DLD1 (cell line): ENCODE data around the gene TRAM2.

Source experiments
- in situ Hi-C: cut with HindIII; loops from 2 replicates; pipeline ENCODE4 v1.10.0; 2017; ENCODE audit warnings: low sequenced_read_pairs

Gene TRAM2

GRCh38 chr6:52571099-52571755, 5.6 kb downstream of the TRAM2 start:
- in situ Hi-C loops, result no loop called here

DNA sequence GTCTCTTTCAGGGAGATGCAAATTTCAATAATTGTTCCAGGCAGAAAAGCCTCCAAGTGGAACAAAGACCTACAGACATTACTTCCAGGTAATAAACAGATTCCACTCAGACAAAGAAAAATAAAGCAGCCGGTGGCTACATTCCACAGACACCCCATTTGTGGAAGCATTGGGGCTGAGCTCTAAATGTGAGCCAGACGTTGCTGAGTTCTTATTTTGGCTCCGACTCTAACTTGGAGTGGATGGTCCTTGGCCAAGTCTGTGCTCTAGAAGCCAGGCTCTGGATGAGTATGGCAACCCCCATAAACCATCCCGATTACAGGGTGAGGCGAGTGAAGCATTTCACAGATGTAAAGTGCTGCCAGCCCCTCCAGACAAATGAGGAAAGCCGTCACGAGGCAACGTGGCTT, 6.6 kb downstream of the TRAM2 start:
- in situ Hi-C loops, result no loop called here

- in situ Hi-C loops, result no loop called here
These were observed 8.5 kb downstream of the TRAM2 start for GRCh38 chr6:52568320-52568719.

GRCh38 chr6:52566853-52567279, 10.0 kb downstream of the TRAM2 start:
- in situ Hi-C loops, result no loop called here

DNA sequence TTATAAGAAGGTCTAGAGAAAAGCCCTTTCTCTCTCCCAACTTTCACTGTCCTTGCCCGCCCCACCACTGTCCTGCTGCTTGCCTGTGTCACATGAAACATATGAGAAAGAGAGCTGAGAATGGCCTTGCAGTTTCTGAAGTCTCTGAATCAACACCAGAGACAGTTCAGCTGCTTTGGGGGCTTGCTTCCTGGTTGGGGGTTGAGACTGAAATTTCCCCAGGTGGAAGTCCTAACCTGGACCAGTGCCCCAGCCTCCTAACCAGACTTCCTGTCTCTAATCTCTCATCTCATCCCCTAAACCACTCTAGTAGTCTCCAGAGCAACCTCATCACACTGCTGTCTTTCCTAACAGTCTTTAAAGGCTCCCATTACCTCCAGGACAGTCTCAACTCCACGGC, 10.7 kb downstream of the TRAM2 start:
- in situ Hi-C loops, result no loop called here

- in situ Hi-C loops, result no loop called here
These were observed 12.0 kb downstream of the TRAM2 start for GRCh38 chr6:52564856-52565255.

GRCh38 chr6:52562911-52563310, 13.9 kb downstream of the TRAM2 start:
- in situ Hi-C loops, result no loop called here

DNA sequence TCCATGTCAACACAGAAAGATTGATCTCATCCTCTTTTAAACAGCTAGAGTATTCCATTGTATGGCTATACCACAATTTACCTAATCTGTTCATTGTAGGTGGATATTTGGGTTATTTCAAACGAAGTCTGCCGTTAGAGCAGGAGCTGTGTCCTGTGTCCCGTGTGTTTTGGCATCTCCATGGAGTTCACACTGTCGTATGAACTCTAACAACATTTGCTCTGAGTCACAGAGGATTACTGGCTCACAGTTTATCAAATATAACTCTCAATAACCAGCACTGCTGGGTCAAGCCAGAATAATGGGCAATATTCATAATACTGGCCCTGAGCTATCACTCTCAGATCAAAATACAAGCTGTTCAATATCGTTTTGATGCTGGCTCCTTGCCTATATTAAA, 16.4 kb downstream of the TRAM2 start:
- in situ Hi-C loops, result no loop called here

- in situ Hi-C loops, result no loop called here
These were observed 18.4 kb downstream of the TRAM2 start for GRCh38 chr6:52558266-52559000.

- in situ Hi-C loops, result no loop called here
These were observed 19.2 kb downstream of the TRAM2 start for GRCh38 chr6:52557389-52558265.

- in situ Hi-C loops, result no loop called here
These were observed 21.2 kb downstream of the TRAM2 start for GRCh38 chr6:52555518-52556233.

DNA sequence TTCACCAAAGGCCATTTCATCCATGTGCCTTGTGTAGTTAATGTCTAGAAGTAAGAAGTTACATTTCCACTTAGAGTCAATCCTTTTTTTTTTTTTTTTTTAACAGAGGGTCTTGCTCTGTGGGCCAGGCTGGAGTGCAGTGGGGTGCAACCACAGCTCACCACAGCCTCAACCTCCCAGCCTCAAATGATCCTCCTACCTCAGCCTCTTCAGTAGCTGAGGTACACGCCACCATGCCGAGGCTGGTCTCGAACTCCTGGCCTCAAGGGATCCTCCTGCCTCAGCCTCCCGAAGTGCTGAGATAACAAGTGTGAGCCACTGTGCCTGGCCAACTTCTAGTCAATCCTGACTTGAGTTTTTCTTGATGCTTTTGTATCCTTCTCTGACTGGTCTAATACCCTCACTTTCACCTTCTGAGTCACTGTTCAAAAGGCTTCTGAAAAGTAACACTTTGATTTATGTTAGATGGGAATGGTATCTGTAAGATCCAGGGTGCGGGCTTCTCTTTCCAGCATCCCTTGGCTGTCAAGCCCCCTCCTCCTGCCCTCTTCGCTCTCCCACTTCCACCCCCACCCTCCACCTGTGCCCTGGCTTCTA, 22.1 kb downstream of the TRAM2 start:
- in situ Hi-C loops, result no loop called here

- in situ Hi-C loops, result no loop called here
These were observed 23.1 kb downstream of the TRAM2 start for GRCh38 chr6:52553719-52554118.

GRCh38 chr6:52553158-52553557, 23.7 kb downstream of the TRAM2 start:
- in situ Hi-C loops, result no loop called here

- in situ Hi-C loops, result no loop called here
These were observed 24.6 kb downstream of the TRAM2 start for GRCh38 chr6:52552278-52552643.

GRCh38 chr6:52551483-52552277, 25.2 kb downstream of the TRAM2 start:
- in situ Hi-C loops, result no loop called here

- in situ Hi-C loops, result no loop called here
These were observed 26.0 kb downstream of the TRAM2 start for GRCh38 chr6:52550870-52551269.

GRCh38 chr6:52550014-52550575, 26.8 kb downstream of the TRAM2 start:
- in situ Hi-C loops, result no loop called here

- in situ Hi-C loops, result no loop called here
These were observed 27.4 kb downstream of the TRAM2 start for GRCh38 chr6:52549428-52549827.

- in situ Hi-C loops, result no loop called here
These were observed 27.9 kb downstream of the TRAM2 start for GRCh38 chr6:52548999-52549398.
